ENCODE results near the gene FKBP5. TPM values are rescaled to one million over a fixed set of nuclear protein-coding genes. Genes with fewer than 3 reads are reported as not detected.
A peak's percentile ranks its signal among the peaks of the same experiment; 100 is the strongest.
"Not testable (repeated sequence)": the region's sequence is repeated elsewhere in the genome, so short reads cannot be mapped to it uniquely, and the experiment has no call there.

The FKBP5 gene
- total RNA-seq, 1 experiment from 2014 or later, result 105 TPM

DNA sequence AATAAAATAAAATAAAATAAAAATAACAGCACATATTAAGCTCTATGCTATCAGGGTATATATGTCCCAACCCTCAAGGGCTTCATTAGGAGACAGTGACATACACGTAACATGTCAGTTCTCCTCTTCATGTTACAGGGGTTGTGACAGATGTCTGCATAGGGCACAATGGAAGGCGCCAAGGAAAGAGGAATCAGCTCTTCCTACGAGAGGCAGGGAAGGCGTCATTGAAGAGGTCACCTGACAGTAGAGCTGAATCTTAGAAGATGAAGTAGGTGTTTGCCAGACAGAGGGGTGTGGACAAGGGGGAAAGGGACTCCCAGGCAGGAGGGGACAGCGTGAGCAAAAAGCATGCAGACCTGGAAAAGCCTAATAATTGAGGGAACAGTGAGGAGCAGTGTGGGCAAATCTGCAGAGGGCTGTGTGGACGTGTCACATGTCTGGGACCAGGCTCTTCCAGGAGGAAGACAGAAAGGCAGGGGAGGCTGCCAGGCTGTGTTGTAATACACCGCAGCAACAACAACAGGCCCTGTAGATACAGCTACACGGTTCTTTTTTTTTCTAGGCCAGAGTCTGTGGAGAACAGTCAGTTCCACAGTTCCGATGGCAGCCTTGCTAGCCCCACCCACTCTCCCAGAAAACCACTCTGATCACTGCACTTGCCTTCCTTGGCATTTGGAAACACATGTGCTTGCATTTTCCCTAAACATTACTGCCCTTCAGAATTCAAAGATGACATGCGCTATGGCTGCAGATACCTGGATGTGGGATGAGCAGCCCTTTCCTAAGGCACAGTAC is 2.5 kb upstream of the FKBP5 start:
- peak; percentile 73 for DNase-seq (ENCODE audit: low read depth)

DNA sequence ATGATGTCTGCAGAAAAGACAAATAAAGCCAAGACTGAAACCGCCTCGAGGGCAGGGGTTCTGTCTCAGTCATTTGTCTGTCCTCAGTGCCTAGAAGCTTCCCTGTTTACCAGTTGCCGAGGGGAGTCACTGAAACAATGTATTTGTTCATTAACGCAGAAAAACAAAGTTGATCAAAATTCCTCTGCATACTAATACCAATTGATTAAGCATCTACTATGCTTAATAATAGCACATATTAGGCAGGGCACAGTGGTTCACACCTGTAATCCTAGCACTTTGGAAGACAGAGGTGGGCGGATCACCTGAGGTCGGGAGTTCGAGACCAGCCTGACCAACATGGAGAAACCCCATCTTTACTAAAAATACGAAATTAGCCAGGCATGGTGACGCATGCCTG is 1.8 kb upstream of the FKBP5 start:
- DNase-seq (ENCODE audit: low read depth), result no peak

DNA sequence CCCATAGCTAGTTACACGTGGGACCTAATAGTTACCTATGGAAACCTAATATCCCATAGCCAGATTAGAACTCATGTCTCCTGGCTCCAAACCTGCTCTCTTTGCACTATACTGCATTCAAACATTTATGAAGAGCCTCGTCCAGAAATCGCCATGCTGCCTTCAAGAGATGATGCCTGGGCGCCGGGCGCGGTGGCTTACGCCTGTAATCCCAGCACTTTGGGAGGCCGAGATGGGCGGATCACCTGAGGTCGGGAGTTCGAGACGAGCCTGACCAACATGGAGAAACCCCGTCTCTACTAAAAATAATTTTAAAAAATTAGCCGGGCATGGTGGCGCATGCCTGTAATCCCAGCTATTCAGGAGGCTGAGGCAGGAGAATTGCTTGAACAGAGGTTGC is 1.3 kb upstream of the FKBP5 start:
- DNase-seq (ENCODE audit: low read depth), result not testable (repeated sequence)

DNA sequence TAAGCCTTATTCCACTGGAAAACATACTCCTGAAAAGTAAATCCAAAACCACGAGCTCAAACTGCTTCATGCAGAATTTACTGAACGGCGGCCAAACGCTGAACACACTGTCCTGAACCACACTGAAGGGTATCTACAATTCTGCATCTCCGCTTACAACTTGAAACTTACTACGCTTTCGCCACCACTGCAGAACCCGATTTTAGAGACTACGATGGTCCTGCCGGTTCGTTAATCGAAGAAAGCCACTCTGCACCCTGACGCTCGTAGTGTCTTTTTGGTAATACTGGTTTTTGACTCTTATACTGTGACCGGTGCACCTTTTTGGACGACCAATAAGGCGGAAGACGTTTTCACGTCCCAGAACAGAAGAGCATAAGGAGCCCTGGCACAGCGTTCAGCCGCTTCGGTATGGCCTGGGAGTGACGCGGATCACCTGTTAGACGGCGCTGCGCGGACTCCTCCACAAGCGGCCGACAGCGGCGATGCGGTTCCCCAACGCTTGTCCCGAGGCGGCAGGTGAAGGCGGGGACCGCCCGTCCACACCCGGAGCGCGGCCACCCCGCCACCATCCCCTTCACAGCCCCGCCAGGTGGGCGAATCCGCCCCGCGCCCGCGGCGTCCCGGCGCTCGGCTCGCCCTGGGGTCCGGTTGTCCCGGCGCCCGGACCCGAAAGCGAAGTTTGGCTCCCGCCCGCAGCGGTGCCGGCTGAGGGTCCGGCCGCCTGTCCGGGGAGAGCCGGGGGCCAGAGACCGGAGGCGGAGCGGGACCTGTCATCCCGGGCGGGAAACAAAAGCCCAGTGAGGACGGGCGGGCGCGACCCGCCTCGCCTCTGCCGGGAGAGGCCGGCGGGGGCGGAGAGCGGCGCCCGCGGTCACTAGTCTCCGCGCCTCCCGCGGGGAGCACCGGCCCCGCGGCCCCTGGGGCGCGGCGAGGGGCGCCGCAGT is 784 bp downstream of the FKBP5 start:
- DNase-seq (ENCODE audit: low read depth), result peak; percentile 44

DNA sequence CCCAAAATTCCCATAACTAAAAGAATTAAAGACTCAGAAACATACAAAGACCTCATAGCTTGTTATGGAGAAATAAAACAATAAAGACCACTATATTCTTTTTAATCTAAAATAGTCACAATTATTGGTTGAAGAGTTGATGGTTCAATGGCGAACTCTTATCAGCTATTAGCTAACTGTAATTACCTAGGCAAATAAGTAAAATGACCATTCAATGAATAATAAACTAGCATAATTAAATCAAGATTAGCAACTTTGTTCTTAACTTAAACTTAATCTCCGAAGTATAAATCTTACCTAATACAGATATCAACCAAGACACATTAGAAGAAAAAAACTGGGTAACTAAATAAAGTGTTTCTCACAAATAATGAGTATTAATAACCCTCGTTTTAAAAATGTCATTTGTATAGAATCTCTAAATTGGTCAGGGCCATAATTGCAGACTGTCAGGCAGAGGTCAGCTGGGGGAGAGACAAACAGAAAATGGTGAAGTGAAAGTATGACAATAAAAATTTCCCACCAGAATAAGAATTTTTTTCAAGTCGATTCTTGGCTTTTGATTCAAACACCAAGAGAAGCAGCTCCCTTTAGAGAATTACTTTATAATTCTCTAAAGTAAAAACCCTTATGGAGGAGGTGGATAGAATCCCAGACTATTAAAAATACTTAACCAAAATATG is 1.7 kb downstream of the FKBP5 start:
- no peak for DNase-seq (ENCODE audit: low read depth)

DNA sequence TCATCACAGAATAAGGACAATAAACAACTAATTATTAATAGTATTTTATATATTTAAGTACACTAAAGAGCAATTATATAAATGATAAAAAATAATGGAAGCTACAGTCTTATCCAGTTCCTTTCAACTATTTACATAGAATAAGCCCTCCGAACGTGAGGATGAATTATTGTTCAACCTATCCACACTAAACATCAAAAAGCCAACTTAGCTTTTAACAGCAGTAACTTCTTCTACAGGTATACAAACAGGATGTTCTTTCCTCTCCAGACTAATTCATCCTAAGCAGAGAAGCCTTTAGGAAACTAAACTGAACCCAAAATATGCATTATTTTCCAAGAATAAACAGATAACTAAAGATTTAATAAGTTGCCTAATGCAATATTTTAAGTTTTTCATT is 2.3 kb downstream of the FKBP5 start:
- DNase-seq (ENCODE audit: low read depth), result no peak

DNA sequence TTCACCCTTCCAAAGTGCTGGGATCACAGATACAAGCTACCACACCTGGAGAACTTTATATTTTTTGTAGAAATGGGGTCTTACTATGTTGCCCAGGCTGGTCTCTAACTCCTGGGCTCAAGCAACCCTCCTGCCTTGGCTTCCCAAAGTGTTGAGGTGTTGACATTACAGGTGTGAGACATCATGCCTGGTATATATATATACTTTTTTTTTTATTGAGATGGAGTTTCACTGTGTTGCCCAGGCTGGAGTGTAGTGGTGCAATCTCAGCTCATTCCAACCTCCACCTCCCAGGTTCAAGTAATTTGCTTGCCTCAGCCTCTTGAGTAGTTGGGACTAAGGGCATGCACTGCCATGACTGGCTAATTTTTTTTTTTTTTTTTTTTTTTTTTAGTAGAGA is 5.4 kb downstream of the FKBP5 start:
- DNase-seq (ENCODE audit: low read depth), result no peak

DNA sequence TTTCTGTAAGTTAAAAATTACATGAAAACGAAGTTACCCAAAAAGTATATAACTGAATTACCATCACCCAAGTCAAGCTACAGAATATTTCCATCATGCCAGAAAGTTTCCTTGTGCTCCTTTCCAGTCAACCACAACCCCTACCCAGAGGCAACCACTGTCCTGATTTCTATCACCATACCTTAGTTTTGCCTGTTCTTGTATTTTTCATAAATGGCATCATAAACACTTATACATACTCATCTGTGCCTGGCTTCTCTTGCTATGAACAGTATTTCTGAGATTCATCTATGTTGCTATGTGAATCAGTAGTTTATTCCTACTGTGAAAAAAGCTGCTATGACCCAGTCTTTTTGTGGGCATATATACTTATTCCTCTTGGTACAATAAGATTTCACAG is 7.4 kb downstream of the FKBP5 start:
- DNase-seq (ENCODE audit: low read depth), result no peak

DNA sequence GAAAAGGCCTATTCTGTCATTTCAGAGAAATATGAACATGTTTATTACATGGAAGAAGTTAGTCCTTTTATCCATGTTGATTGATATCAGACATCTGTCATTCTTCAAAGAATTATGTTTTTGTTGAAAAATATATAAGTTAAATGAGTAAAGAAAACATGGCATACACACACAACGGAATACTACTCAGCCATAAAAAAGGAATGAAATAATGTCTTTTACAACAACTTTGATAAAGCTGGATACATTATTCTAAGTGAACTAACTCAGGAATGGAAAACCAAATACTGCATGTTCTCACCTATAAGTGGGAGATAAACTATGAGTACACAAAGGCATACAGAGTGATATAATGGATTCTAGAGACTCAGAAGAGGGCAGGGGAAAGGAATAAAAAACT is 9.3 kb downstream of the FKBP5 start:
- DNase-seq (ENCODE audit: low read depth), result no peak

DNA sequence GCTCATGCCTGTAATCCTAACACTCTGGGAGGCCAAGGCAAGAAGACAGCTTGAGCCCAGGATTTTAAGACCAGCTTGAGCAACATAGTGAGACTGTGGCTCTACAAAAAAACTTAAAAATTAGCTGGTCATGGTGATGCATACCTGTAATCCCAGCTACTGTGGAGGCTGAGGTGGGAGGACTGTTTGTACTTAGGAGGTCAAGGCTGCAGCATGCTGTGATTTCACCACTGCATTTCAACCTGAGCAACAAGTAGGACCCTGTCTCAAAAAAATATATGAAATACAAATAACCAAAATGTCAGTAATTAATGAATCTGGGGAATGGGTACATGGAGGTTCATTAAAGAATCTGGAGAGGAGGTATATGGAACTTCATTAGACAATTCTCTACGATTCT is 9.9 kb downstream of the FKBP5 start:
- DNase-seq (ENCODE audit: low read depth), result no peak

DNA sequence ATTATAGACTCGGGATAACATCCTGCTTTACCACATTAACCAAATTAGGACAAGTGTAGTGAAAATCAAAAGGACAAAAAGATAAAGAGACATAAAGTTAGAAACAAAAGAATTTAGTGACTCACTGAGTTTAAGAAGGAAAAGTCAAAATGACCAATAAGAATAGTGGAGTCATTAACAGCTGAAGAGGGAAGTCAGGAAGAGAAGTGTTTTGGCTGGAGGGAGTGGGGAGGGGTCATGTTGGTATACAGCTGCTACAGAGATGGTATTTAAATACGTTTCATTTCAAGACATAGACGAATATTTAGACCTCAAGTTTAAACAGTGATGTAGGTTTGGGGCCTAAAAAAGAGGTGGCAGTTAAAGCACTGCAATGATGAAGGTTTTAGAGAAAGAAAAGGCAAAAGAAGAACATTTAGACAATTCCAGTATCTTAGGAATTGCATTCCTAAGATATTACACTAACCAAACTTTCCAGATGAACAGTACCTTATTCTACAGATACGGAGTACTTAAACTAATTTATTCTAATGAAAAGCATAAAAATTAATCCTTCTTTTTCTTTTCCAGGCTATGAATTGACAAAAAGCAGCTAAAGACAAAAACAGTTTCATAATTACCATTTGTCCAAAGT is 10.6 kb downstream of the FKBP5 start:
- peak; percentile 83 for DNase-seq (ENCODE audit: low read depth)

DNA sequence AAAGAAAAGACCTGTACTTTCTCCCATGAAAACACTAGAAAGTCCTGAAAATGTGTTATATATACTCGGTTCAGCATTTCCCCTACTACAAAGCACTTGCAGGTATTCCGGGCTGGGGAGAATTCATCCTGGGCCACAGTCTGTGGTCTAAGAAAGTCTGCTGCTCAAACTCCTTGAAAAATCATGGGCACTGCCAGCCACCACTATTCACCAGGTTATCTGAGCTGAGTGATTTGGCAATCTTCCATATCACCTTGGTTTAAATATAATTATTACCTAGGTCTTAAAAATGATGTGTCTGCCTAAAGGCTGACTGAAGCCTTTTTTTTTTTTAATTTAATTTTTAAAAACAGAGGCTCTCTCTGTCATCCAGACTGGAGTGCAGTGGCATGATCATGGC is 11.3 kb downstream of the FKBP5 start:
- DNase-seq (ENCODE audit: low read depth), result no peak

DNA sequence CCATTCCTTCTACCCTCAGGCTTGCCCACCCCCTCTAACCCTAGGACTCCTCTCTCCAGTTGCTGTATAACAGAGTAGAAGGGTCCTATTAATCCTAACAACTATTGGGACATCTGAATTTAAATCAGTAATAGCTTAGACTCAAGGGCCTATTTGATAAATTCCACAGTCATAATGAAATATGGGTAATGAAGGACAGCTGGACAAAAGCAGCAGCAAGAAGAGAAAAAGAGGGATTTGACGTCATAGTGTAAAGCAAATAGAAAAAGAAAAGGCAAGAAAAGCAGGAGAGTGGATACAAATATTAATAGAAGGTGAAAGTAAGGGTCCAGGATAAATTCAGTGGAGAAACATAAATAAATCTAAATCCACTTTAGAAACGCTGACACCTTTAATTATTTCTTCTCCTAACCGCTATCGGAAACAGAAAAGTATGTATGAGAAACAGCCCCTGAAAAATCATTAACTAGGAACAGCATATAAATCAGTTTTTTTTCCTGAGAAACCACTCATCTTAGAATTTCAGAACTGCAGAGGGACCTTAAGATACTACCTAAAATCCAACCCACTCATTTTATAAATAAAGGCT is 12.8 kb downstream of the FKBP5 start:
- no peak for DNase-seq (ENCODE audit: low read depth)

DNA sequence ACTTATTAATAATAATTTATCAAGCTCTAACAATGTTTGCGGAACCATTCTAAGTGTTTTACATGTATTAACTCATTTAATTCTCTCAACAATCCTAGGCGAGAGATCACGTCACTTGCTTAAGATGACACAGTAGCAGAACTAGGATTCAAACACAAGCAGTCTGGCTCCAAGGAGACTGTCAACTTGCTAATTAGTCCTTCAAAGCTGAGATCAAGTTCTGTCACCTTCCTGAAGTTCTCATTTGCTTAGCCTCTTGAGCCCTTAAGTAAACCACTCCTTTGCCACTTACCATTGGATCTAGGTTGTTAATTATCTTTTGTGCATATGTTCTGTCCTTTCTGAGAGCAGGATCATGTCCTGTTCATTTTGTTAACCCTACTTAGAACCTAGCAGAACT is 14.1 kb downstream of the FKBP5 start:
- DNase-seq (ENCODE audit: low read depth), result no peak

DNA sequence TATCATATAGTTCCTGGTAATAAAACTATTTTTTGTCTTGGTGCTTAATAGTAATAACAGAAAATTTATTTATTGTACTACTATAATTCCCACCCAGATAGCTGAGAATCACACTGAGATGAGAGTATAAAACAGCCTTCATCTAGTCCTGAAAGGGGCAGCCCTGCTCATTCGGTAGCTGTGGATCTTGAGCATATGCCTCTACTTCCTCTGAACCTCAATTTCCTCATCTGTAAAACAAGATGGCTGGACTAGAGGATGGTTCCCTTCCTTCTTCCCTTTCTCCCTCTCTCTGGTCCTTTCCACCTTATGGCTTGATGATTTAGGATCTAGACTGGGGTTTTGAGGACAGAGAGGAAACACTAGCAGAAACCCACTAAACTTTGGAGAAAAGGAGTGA is 15.0 kb downstream of the FKBP5 start:
- DNase-seq (ENCODE audit: low read depth), result no peak

DNA sequence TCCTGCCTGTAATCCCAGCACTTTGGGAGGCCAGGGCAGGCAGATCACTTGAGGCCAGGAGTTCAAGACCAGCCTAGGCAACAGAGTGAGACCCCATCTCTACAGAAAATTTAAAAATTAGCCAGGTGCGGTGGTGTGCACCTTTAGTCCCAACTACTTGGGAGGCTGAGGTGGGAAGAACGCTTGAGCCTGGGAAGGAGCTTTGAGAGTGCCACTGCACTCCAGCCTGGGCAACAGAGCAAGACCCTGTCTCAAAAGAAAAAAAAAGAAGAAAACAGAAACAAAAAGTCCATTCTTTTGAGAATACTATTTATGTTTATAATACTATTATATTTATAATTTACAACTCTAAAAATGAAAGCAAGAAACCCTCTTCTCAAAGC is 15.4 kb downstream of the FKBP5 start:
- not testable (repeated sequence) for DNase-seq (ENCODE audit: low read depth)

DNA sequence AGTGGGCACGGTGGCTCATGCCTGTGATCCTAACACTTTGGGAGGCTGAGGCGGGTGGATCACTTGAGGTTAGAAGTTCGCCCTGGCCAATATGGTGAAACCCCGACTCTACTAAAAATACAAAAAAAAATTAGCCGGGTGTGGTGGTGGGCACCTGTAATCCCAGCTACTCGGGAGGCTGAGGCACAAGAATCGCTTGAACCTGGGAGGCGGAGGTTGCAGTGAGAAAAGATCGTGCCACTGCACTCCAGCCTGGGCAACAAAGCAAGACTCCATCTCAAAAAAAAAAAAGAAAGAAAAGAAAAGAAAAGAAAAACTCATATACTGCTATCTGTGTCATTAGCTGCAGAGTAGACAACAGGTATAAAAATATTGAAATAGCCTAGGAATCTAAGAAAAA is 18.3 kb downstream of the FKBP5 start:
- not testable (repeated sequence) for DNase-seq (ENCODE audit: low read depth)

DNA sequence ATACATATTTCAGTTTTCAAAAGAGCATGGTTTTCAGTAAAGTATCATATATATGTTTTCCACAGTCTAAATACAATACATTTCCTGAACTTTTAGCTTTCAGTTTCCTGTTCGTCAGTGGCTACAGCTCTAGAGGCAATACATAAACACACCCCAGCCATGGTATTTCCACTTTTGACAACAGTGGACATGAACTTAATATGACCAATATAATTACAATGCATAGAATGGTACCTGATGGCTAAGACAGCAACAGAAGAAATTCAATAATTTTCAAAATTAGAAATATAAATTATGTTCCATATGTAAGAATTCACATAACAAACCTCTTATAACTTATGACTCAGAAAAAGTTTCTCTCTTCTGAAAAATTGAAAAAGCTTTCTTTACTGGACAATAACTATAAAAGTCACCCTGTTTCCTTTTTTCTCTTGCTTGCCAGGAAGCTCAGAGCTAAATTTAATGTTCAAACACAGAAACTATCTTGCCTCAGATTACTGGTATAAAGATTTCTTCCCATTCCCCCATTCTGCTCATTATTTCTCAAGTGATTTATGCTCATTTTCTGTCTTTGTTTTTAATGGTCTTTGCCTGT is 19.2 kb downstream of the FKBP5 start:
- peak; percentile 25 for DNase-seq (ENCODE audit: low read depth)

DNA sequence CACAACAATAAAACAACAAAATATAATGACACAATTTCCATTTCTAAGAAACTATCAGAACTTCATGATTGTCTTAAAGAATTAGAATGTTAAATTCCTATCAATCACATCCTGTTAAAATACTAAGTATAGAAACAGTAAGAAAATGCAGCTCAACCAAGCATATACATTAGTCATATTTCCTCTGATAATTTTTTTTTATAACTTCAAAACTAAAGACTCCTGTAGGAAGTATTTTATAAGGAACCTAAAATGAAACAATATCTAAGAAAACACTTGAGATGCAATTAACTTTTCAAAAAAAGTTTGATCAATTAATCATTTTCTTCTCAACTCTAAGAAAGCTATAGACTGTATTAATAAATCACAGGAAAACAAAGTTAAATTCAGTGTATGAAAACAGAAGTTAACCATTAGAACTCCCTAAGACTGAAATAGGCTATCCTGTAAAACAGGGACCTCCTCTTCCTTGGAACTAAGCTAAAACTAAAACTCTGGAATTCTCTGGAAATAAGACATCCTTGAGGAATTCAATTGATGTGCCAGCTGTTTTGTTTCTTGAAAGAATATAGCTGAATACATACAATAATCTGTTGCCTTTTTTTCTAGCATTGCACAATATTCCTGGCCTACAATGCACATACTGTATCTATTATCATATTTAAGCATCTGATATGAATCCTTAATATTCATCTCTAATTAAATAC is 19.8 kb downstream of the FKBP5 start:
- DNase-seq (ENCODE audit: low read depth), result peak; percentile 38

DNA sequence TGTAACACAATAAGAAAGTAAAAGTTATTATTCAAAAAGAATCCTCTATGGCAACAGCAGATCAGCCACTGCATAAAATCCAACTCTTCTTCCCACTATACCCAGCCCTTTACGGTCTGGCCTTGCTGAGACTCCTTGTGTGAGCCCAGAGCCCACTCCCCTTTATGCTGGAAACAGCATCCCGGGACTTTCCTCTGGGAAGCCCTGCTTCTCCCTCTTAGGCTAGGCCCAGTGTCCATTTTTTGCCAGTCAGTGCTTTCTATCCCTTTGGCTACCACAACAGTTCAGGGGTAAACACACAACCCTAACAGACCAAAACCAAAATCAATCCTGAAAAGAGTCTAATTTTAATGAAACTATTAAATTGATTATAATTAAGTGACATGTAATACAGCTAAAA is 20.6 kb downstream of the FKBP5 start:
- DNase-seq (ENCODE audit: low read depth), result no peak
